Cardiac muscle cell (in vitro differentiated cells and primary cell): Measurements from ENCODE around the gene CHAF1A. TPM values are rescaled to one million over a fixed set of nuclear protein-coding genes. Genes with fewer than 3 reads are reported as not detected.
A peak's percentile ranks its signal among the peaks of the same experiment; 100 is the strongest.

Experiments
- DNase-seq, 2 donors: peaks; one replicate each; pipeline versions ENCODE4 v3.0.0 to v3.0.0-alpha.2; 2010 to 2017; ENCODE audit warnings: low read depth in 1 of 2, low spot score in 1 of 2
- H3K27ac ChIP-seq: fragments of 200-600 bp; sonication (generic); 2 replicates; pipeline ENCODE4 v1.5.1; 2016
- H3K27me3 ChIP-seq: fragments of 200-600 bp; sonication (generic); 2 replicates; pipeline ENCODE4 v1.6.0; 2016; ENCODE audit warnings: control low read depth
- H3K36me3 ChIP-seq: fragments of 200-600 bp; sonication (generic); 2 replicates; pipeline ENCODE4 v1.5.1; 2016; ENCODE audit warnings: control low read depth
- H3K4me1 ChIP-seq: fragments of 200-600 bp; sonication (generic); 2 replicates; pipeline ENCODE4 v1.8.1; 2017; ENCODE audit warnings: low read depth, mild to moderate bottlenecking, mixed run types
- H3K4me3 ChIP-seq: fragments of 200-600 bp; sonication (generic); 2 replicates; pipeline ENCODE4 v1.5.1; 2016; ENCODE audit warnings: mild to moderate bottlenecking
- H3K9me3 ChIP-seq: fragments of 200-600 bp; sonication (generic); 2 replicates; pipeline ENCODE4 v1.5.1; 2017; ENCODE audit warnings: low read depth, mild to moderate bottlenecking, control low read depth
- CTCF ChIP-seq: IDR thresholded peaks from 2 replicates; pipeline ENCODE4 v1.5.1; 2012; ENCODE audit warnings: low read depth, mild to moderate bottlenecking, low read length
- polyA plus RNA-seq: library from polyadenylated mRNA; unstranded; fragments of >200 nt; fragmentation: Nextera tagmentation; extraction: Ambion mirVana; gene quantifications from 2 replicates; pipeline ENCODE4 v1.2.1, GENCODE V29; 2016
- total RNA-seq: library from RNA; depleted of rRNA; stranded (reverse); fragments of >200 nt; gene quantifications from 2 replicates; pipeline ENCODE4 v1.2.3, GENCODE V29; 2016

CHAF1A gene
- total and polyA plus RNA-seq, 2 experiments from 2014 or later = 15.3 to 38.9 TPM

GRCh38 chr19:4473011-4473762 lies 70.7 kb downstream of the CHAF1A start:
- Histone ChIP-seq H3K4me3 (peak overlapping the region; percentile 91), H3K27ac (peak overlapping the region; percentile 79), H3K27me3 (no peaks in the 10 kb centered on the region), H3K4me1 (peaks cover 4% of the 10 kb centered on the region), H3K9me3 (no peaks in the 10 kb centered on the region), H3K36me3 (peaks cover 9% of the 10 kb centered on the region)
- TF ChIP-seq CTCF = no peak
- DNase-seq = no peak

GRCh38 chr19:4473763-4474513 lies 71.5 kb downstream of the CHAF1A start:
- Histone ChIP-seq H3K27ac (peak overlapping the region; percentile 79), H3K4me3 (peak overlapping the region; percentile 91), H3K36me3 (peaks cover 9% of the 10 kb centered on the region), H3K4me1 (peaks cover 4% of the 10 kb centered on the region), H3K27me3 (no peaks in the 10 kb centered on the region), H3K9me3 (no peaks in the 10 kb centered on the region)
- TF ChIP-seq CTCF = no peak
- DNase-seq = peak in 1 of 2 donors; percentile 19

- TF ChIP-seq CTCF = no peak
- peaks cover 9% of the 10 kb centered on the region for H3K36me3 ChIP-seq
- DNase-seq = peak; percentile 72 to 88
- H3K9me3 ChIP-seq = no peaks in the 10 kb centered on the region
- H3K27ac ChIP-seq = peak overlapping the region; percentile 79
- peaks cover 4% of the 10 kb centered on the region for H3K4me1 ChIP-seq
- no peaks in the 10 kb centered on the region for H3K27me3 ChIP-seq
- peak overlapping the region; percentile 91 for H3K4me3 ChIP-seq
Observed at GRCh38 chr19:4474514-4475022, 72.1 kb downstream of the CHAF1A start.

GRCh38 chr19:4477034-4477801 lies 74.8 kb downstream of the CHAF1A start:
- H3K4me3 ChIP-seq = no peak overlapping the region
- no peak for TF ChIP-seq CTCF
- no peaks in the 10 kb centered on the region for H3K27me3 ChIP-seq
- no peaks in the 10 kb centered on the region for H3K9me3 ChIP-seq
- no peak for DNase-seq
- peaks cover 9% of the 10 kb centered on the region for H3K36me3 ChIP-seq
- H3K4me1 ChIP-seq = peaks cover 4% of the 10 kb centered on the region
- H3K27ac ChIP-seq = no peak overlapping the region

GRCh38 chr19:4482721-4483364 lies 80.4 kb downstream of the CHAF1A start:
- no peak for DNase-seq
- Histone ChIP-seq H3K27ac (no peak overlapping the region), H3K4me3 (no peak overlapping the region), H3K4me1 (no peaks in the 10 kb centered on the region), H3K9me3 (no peaks in the 10 kb centered on the region), H3K27me3 (no peaks in the 10 kb centered on the region), H3K36me3 (no peaks in the 10 kb centered on the region)
- no peak for TF ChIP-seq CTCF
